ENCODE measurements around the gene AGBL4.

AGBL4 gene

GRCh38 chr1:48493970-48494769, 1529.6 kb downstream of the AGBL4 start:
- DNase-seq (ENCODE audit: low read depth, low spot score): no peak

- no peak for DNase-seq (ENCODE audit: low read depth, low spot score)
Measured at GRCh38 chr1:48493041-48493440, 1530.7 kb downstream of the AGBL4 start.

GRCh38 chr1:48492392-48492791, 1531.4 kb downstream of the AGBL4 start:
- no peak for DNase-seq (ENCODE audit: low read depth, low spot score)

GRCh38 chr1:48488721-48489120, 1535.0 kb downstream of the AGBL4 start:
- no peak for DNase-seq (ENCODE audit: low read depth, low spot score)

Measured in activated CD4-positive, CD25-positive, alpha-beta regulatory T cell treated with anti-CD3 and anti-CD28 coated beads, Interleukin-2, amount 50 U/mL, for 16 hours (primary cell).